Activated T-helper 1 cell treated with anti-CD3 and anti-CD28 coated beads, Interleukin-12 subunit alpha, Interleukin-12 subunit beta, Interleukin-2, Interleukin-4 antibody, amounts not matched to agents 30 ng/mL and 10 ng/mL and 1 ng/mL, durations not matched to agents 14 hours and 24 hours and 36 hours (primary cell): ENCODE measurements around the gene GRIK1. TPM values are rescaled to one million over a fixed set of nuclear protein-coding genes. Genes with fewer than 3 reads are reported as not detected.
"Not testable (repeated sequence)": the region's sequence is repeated elsewhere in the genome, so short reads cannot be mapped to it uniquely, and the experiment has no call there.

Experiments
- DNase-seq: peaks from one replicate; pipeline ENCODE4 v3.0.0; 2021; ENCODE audit warnings: low spot score
- H3K27ac Mint-ChIP-seq: one replicate; pipeline ENCODE4 v1.8.0; 2021; ENCODE audit warnings: mild to moderate bottlenecking, mixed read lengths
- H3K27me3 Mint-ChIP-seq: one replicate; pipeline ENCODE4 v1.8.0; 2022; ENCODE audit warnings: mild to moderate bottlenecking, moderate library complexity, mixed read lengths; ENCODE audit not compliant: insufficient read depth
- H3K36me3 Mint-ChIP-seq: one replicate; pipeline ENCODE4 v1.8.0; 2021; ENCODE audit warnings: low read depth, mixed read lengths
- H3K4me1 Mint-ChIP-seq: one replicate; pipeline ENCODE4 v1.8.0; 2021; ENCODE audit warnings: low read depth, mixed read lengths
- H3K4me3 Mint-ChIP-seq: one replicate; pipeline ENCODE4 v1.8.0; 2021; ENCODE audit warnings: mild to moderate bottlenecking, moderate library complexity, mixed read lengths
- H3K9me3 Mint-ChIP-seq: one replicate; pipeline ENCODE4 v1.8.0; 2021; ENCODE audit warnings: mixed read lengths
- intact Hi-C: fragments of 100-400 bp; cut with micrococcal nuclease; formaldehyde crosslinking; loops from one replicate; pipeline ENCODE4 v1.15.1; 2024
- total RNA-seq: library from RNA; stranded (reverse); gene quantifications from 2 replicates; pipeline ENCODE4 v1.2.3, GENCODE V29; 2022

GRIK1 gene
- total RNA-seq, 1 donor from 2014 or later, result not detected

- intact Hi-C loops, result not testable (repeated sequence)
Measured at GRCh38 chr21:29605219-29605618, 334.6 kb downstream of the GRIK1 start.

DNA sequence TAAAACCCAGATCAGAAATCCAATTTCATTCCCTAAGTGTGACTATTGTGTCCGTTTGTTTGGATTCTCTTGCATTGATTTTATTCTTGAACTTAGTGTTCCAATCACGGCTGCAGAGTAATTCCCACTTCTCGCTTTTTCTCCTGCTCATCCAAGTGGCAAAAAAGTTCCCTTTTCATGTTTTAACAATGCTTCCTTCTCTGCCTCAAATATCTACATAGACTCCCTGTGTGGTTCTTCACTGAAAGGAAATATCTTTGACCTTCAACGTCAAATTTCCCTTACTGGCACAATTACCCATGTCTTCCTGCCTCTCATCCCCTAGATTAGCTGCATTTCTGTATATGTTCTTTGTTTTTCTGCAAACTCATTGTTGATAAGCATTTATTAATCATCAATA, 335.7 kb downstream of the GRIK1 start:
- Mint-ChIP-seq H3K4me3 (no peak overlapping the region), H3K27ac (no peak overlapping the region)

More at GRCh38 chr21:29605219-29605618, 334.6 kb downstream of the GRIK1 start:
- H3K4me1 Mint-ChIP-seq, H3K4me3 Mint-ChIP-seq, H3K36me3 Mint-ChIP-seq, DNase-seq, H3K27me3 Mint-ChIP-seq, H3K27ac Mint-ChIP-seq, H3K9me3 Mint-ChIP-seq: not testable (repeated sequence)

DNA sequence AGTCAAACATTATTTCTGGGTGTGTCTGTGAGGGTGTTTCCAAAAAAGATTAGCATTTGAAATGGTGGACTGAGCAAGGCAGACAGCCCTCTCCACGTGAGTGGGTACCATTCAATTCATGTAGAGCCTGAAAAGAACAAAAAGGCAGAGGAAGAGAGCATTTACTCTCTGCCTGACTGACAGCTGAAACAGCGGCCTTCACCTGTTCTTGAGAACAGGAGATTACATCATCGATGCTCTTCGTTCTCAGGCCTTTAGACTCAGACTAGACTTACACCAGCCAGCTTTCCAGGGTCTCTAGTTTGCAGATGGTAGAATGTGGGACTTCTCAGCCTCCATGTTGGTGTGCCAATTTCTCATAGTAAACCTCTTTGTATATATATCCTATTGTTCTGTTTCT, 338.7 kb downstream of the GRIK1 start:
- DNase-seq, result no peak
- H3K9me3 Mint-ChIP-seq, result no peaks in the 10 kb centered on the region
- no peak overlapping the region for H3K4me3 Mint-ChIP-seq
- no peaks in the 10 kb centered on the region for H3K36me3 Mint-ChIP-seq
- H3K4me1 Mint-ChIP-seq, result no peaks in the 10 kb centered on the region
- no peak overlapping the region for H3K27ac Mint-ChIP-seq
- intact Hi-C loops, result no loop called here
- H3K27me3 Mint-ChIP-seq, result no peaks in the 10 kb centered on the region

More for the DNA sequence above, 335.7 kb downstream of the GRIK1 start:
- H3K9me3 Mint-ChIP-seq, result no peaks in the 10 kb centered on the region
- H3K27me3 Mint-ChIP-seq, result no peaks in the 10 kb centered on the region
- H3K4me1 Mint-ChIP-seq, result no peaks in the 10 kb centered on the region
- intact Hi-C loops, result no loop called here
- H3K36me3 Mint-ChIP-seq, result no peaks in the 10 kb centered on the region
- DNase-seq, result no peak

- no peaks in the 10 kb centered on the region for H3K9me3 Mint-ChIP-seq
- H3K4me1 Mint-ChIP-seq, result no peaks in the 10 kb centered on the region
- intact Hi-C loops, result no loop called here
- H3K27ac Mint-ChIP-seq, result no peak overlapping the region
- no peak for DNase-seq
- no peak overlapping the region for H3K4me3 Mint-ChIP-seq
- no peaks in the 10 kb centered on the region for H3K36me3 Mint-ChIP-seq
- peaks cover 5% of the 10 kb centered on the region for H3K27me3 Mint-ChIP-seq
Measured at GRCh38 chr21:29586696-29587095, 353.1 kb downstream of the GRIK1 start.

- Mint-ChIP-seq H3K27me3 (peaks cover 5% of the 10 kb centered on the region), H3K36me3 (no peaks in the 10 kb centered on the region), H3K27ac (no peak overlapping the region), H3K4me3 (no peak overlapping the region), H3K4me1 (no peaks in the 10 kb centered on the region), H3K9me3 (no peaks in the 10 kb centered on the region)
- intact Hi-C loops, result no loop called here
- DNase-seq, result no peak
Measured at GRCh38 chr21:29585462-29585861, 354.3 kb downstream of the GRIK1 start.

- no peak overlapping the region for H3K4me3 Mint-ChIP-seq
- H3K4me1 Mint-ChIP-seq, result no peaks in the 10 kb centered on the region
- no peaks in the 10 kb centered on the region for H3K36me3 Mint-ChIP-seq
- intact Hi-C loops, result no loop called here
- H3K27me3 Mint-ChIP-seq, result peaks cover 5% of the 10 kb centered on the region
- no peak for DNase-seq
- no peak overlapping the region for H3K27ac Mint-ChIP-seq
- H3K9me3 Mint-ChIP-seq, result no peaks in the 10 kb centered on the region
Measured at GRCh38 chr21:29583424-29583924, 356.3 kb downstream of the GRIK1 start.

DNA sequence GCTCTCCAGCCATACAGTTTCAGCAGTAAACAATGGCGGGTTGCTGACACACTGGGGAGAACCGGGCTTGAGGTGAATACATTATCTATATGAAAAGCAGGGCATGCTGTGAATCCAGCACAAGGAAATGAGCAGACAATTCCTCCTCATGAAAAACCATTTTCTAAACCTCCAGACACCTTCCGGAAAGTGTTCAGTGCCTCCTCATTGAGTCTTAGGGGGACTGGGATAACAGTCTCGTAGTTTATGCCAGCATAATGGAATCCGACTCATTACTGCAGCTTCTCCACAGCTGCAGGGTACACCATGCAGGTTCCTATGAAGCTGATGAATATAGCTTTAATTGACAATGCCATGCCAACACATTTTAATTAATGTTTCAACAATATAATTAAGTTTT, 356.9 kb downstream of the GRIK1 start:
- Mint-ChIP-seq H3K4me3 (no peak overlapping the region), H3K9me3 (no peaks in the 10 kb centered on the region), H3K27ac (no peak overlapping the region), H3K27me3 (peaks cover 5% of the 10 kb centered on the region), H3K36me3 (no peaks in the 10 kb centered on the region), H3K4me1 (no peaks in the 10 kb centered on the region)
- intact Hi-C loops, result no loop called here
- DNase-seq, result no peak

- Mint-ChIP-seq H3K36me3 (no peaks in the 10 kb centered on the region), H3K4me1 (no peaks in the 10 kb centered on the region), H3K27me3 (peaks cover 5% of the 10 kb centered on the region), H3K4me3 (no peak overlapping the region), H3K9me3 (no peaks in the 10 kb centered on the region), H3K27ac (no peak overlapping the region)
- no peak for DNase-seq
- intact Hi-C loops, result no loop called here
Measured at GRCh38 chr21:29581393-29581792, 358.4 kb downstream of the GRIK1 start.

- DNase-seq, result no peak
- H3K36me3 Mint-ChIP-seq, result no peaks in the 10 kb centered on the region
- no peak overlapping the region for H3K27ac Mint-ChIP-seq
- no peaks in the 10 kb centered on the region for H3K4me1 Mint-ChIP-seq
- no peaks in the 10 kb centered on the region for H3K9me3 Mint-ChIP-seq
- intact Hi-C loops, result no loop called here
- H3K4me3 Mint-ChIP-seq, result no peak overlapping the region
- H3K27me3 Mint-ChIP-seq, result peaks cover 5% of the 10 kb centered on the region
Measured at GRCh38 chr21:29580732-29581285, 359.0 kb downstream of the GRIK1 start.

GRCh38 chr21:29578306-29578705, 361.5 kb downstream of the GRIK1 start:
- Mint-ChIP-seq H3K9me3 (no peaks in the 10 kb centered on the region), H3K4me3 (no peak overlapping the region), H3K27ac (no peak overlapping the region), H3K4me1 (no peaks in the 10 kb centered on the region), H3K27me3 (no peaks in the 10 kb centered on the region), H3K36me3 (no peaks in the 10 kb centered on the region)
- intact Hi-C loops, result no loop called here
- DNase-seq, result no peak

GRCh38 chr21:29571949-29572348, 367.8 kb downstream of the GRIK1 start:
- Mint-ChIP-seq H3K27me3 (no peaks in the 10 kb centered on the region), H3K4me3 (no peak overlapping the region), H3K9me3 (no peaks in the 10 kb centered on the region), H3K27ac (no peak overlapping the region), H3K4me1 (no peaks in the 10 kb centered on the region), H3K36me3 (no peaks in the 10 kb centered on the region)
- intact Hi-C loops, result no loop called here
- no peak for DNase-seq

GRCh38 chr21:29568020-29568697, 371.6 kb downstream of the GRIK1 start:
- H3K9me3 Mint-ChIP-seq, result no peaks in the 10 kb centered on the region
- DNase-seq, result no peak
- no peaks in the 10 kb centered on the region for H3K4me1 Mint-ChIP-seq
- no peaks in the 10 kb centered on the region for H3K27me3 Mint-ChIP-seq
- intact Hi-C loops, result no loop called here
- no peaks in the 10 kb centered on the region for H3K36me3 Mint-ChIP-seq
- H3K4me3 Mint-ChIP-seq, result no peak overlapping the region
- no peak overlapping the region for H3K27ac Mint-ChIP-seq

GRCh38 chr21:29557931-29558725, 381.7 kb downstream of the GRIK1 start:
- Mint-ChIP-seq H3K36me3 (no peaks in the 10 kb centered on the region), H3K27ac (no peak overlapping the region), H3K9me3 (no peaks in the 10 kb centered on the region), H3K4me1 (no peaks in the 10 kb centered on the region), H3K27me3 (no peaks in the 10 kb centered on the region), H3K4me3 (no peak overlapping the region)
- DNase-seq, result no peak
- intact Hi-C loops, result no loop called here
